Skeletal muscle tissue (tissue), 4 donors: ENCODE data around the gene CEND1. TPM values are rescaled to one million over a fixed set of nuclear protein-coding genes. Genes with fewer than 3 reads are reported as not detected.

Experiments used
- H3K27ac ChIP-seq: one replicate; pipeline ENCODE4 v1.7.0; 2013; ENCODE audit warnings: mild to moderate bottlenecking, low read depth, low read length, inconsistent platforms
- H3K27me3 ChIP-seq, 3 donors: one replicate each; pipeline ENCODE4 v1.7.0; 2013; ENCODE audit warnings: low read length in 3 of 3; ENCODE audit not compliant: control insufficient read depth in 3 of 3, insufficient read depth in 3 of 3
- H3K36me3 ChIP-seq, 3 donors: one replicate each; pipeline ENCODE4 v1.7.0; 2013; ENCODE audit warnings: low read length in 3 of 3; ENCODE audit not compliant: control insufficient read depth in 3 of 3, insufficient read depth in 3 of 3
- H3K4me1 ChIP-seq, 3 donors: one replicate each; pipeline ENCODE4 v1.7.0; 2013; ENCODE audit warnings: low read length in 3 of 3, mild to moderate bottlenecking in 3 of 3; ENCODE audit not compliant: control insufficient read depth in 3 of 3, insufficient read depth in 3 of 3
- H3K4me3 ChIP-seq, 3 donors: one replicate each; pipeline ENCODE4 v1.7.0; 2013; ENCODE audit warnings: low read length in 3 of 3
- H3K9ac ChIP-seq, 3 donors: one replicate each; pipeline ENCODE4 v1.7.0; 2013; ENCODE audit warnings: low read length in 3 of 3, mild to moderate bottlenecking in 3 of 3, moderate library complexity in 2 of 3, low read depth in 1 of 3
- H3K9me3 ChIP-seq, 3 donors: one replicate each; pipeline ENCODE4 v1.7.0; 2013; ENCODE audit warnings: low read length in 3 of 3; ENCODE audit not compliant: control insufficient read depth in 3 of 3
- total RNA-seq: library from RNA; depleted of rRNA; stranded (reverse); fragments of >200 nt; gene quantifications from one replicate; pipeline ENCODE4 v1.2.3, GENCODE V29; 2014
- donor health status: Osteomylitis.

The CEND1 gene
- total RNA-seq, 1 donor from 2014 or later: not detected

GRCh38 chr11:771617-772204 is 18.2 kb downstream of the CEND1 start:
- Histone ChIP-seq H3K9ac (no peak overlapping the region), H3K36me3 (peaks cover 17 to 34% (median 27%) of the 10 kb centered on the region in 3 donors)

GRCh38 chr11:770642-771616 is 19.0 kb downstream of the CEND1 start:
- H3K4me3 ChIP-seq: no peak overlapping the region
- H3K9ac ChIP-seq: no peak overlapping the region
- H3K27ac ChIP-seq: no peak overlapping the region
- H3K4me1 ChIP-seq: peaks cover 6 to 13% (median 8%) of the 10 kb centered on the region in 3 donors
- peaks cover 25 to 40% (median 32%) of the 10 kb centered on the region in 3 donors for H3K36me3 ChIP-seq
- no peaks in the 10 kb centered on the region for H3K27me3 ChIP-seq
- H3K9me3 ChIP-seq: no peaks in the 10 kb centered on the region

More at GRCh38 chr11:771617-772204, 18.2 kb downstream of the CEND1 start:
- no peak overlapping the region for H3K27ac ChIP-seq
- H3K27me3 ChIP-seq: no peaks in the 10 kb centered on the region
- H3K4me3 ChIP-seq: no peak overlapping the region
- no peaks in the 10 kb centered on the region for H3K9me3 ChIP-seq
- peaks cover 14 to 20% (median 15%) of the 10 kb centered on the region in 3 donors for H3K4me1 ChIP-seq

DNA sequence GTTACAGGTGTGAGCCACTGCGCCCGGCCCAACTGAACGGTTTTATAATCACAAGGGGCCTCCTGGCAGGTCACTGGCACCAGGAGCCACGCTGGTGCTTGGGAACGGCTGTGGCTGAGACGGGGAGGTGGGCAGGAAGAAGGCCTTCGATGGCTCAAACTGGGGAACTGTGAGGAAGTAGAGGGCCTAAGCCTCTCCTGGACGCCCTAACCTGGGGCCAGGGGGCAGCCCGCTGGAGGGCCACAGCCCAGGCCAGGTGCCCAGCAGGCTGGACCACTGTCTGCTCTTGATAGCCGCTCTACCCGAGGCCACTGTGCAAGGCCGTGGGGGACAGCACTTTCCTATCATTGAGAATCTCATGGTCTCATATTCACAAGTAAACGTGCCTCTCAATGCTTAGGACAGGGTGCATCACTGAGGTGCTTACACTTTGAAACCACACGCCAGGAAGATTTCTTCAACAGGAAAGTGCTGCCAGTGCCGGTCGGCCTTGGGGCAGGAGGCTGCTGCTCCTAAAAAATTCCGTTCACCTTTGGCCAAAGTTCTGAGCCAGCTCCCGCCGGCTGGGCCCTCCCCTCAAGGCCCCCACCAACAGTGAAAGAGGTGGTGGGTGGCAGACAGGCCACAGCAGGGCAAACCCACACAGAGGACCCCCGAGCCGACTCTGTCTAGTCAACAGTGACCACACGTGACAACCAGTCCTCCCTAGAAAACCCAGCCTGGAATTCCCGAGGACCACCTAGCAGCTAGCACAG is 19.8 kb downstream of the CEND1 start:
- Histone ChIP-seq H3K9ac (no peak overlapping the region), H3K27me3 (no peaks in the 10 kb centered on the region), H3K9me3 (no peaks in the 10 kb centered on the region), H3K36me3 (peaks cover 28 to 41% (median 37%) of the 10 kb centered on the region in 3 donors), H3K27ac (no peak overlapping the region), H3K4me1 (peaks cover 2 to 7% (median 2%) of the 10 kb centered on the region in 3 donors), H3K4me3 (no peak overlapping the region)

DNA sequence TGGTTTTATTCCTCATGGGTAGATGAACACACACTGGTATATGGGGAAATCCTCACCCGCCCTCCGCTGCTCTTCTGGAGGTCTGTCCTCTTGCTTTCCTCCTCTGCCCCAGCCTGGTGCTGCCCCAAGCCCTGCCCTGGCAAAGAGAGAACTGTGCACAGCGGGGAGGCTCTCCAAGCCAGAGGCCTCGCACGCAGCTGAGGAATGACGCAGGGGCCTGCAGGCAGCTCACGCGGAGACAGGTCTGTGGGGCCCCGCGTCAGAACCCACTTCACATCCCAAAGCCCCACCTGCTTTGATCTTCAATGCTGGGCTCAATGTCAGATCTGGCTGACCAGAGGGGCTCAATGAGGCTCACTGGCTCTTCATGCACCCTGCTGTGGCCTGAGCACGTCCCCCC is 22.7 kb downstream of the CEND1 start:
- Histone ChIP-seq H3K4me3 (no peak overlapping the region), H3K9ac (no peak overlapping the region), H3K9me3 (no peaks in the 10 kb centered on the region), H3K27ac (no peak overlapping the region), H3K36me3 (peaks cover 48 to 58% (median 50%) of the 10 kb centered on the region in 3 donors), H3K4me1 (peaks cover 0 to 5% (median 0%) of the 10 kb centered on the region in 3 donors), H3K27me3 (no peaks in the 10 kb centered on the region)

DNA sequence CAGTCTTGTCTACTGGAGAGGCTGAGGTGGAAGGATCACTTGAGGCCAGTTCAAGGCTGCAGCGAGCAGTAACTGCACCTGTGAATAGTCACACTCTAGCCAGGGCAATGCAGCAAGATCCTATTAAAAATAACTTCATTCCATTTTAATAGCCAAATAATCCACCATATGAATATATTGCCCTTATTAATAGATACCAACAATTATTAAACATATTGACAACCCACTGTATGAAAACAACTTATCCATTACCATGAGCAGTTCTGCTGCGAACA is 23.0 kb downstream of the CEND1 start:
- Histone ChIP-seq H3K4me3 (no peak overlapping the region), H3K36me3 (peaks cover 48 to 62% (median 50%) of the 10 kb centered on the region in 3 donors), H3K9me3 (no peaks in the 10 kb centered on the region), H3K9ac (no peak overlapping the region), H3K27ac (no peak overlapping the region), H3K4me1 (peaks cover 0 to 5% (median 0%) of the 10 kb centered on the region in 3 donors), H3K27me3 (no peaks in the 10 kb centered on the region)

GRCh38 chr11:766106-766935 is 23.6 kb downstream of the CEND1 start:
- peaks cover 48 to 65% (median 52%) of the 10 kb centered on the region in 3 donors for H3K36me3 ChIP-seq
- no peak overlapping the region for H3K4me3 ChIP-seq
- H3K9me3 ChIP-seq: no peaks in the 10 kb centered on the region
- H3K9ac ChIP-seq: no peak overlapping the region
- H3K4me1 ChIP-seq: peaks cover 0 to 5% (median 0%) of the 10 kb centered on the region in 3 donors
- H3K27ac ChIP-seq: no peak overlapping the region
- H3K27me3 ChIP-seq: no peaks in the 10 kb centered on the region

DNA sequence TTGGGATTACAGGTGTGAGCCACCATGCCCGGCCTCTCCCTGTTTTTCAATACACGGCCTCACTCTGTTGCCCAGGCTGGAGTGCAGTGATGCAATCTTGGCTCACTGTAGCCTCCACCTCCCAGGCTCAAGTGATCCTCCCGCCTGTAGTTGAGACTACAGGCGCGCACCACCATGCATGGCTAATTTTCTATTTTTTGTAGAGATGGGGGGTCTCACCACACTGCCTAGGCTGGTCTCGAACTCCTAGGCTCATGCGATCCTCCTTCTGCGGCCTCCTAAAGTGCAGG is 24.1 kb downstream of the CEND1 start:
- no peak overlapping the region for H3K27ac ChIP-seq
- peaks cover 44 to 64% (median 51%) of the 10 kb centered on the region in 3 donors for H3K36me3 ChIP-seq
- no peaks in the 10 kb centered on the region for H3K9me3 ChIP-seq
- no peak overlapping the region for H3K9ac ChIP-seq
- no peak overlapping the region for H3K4me3 ChIP-seq
- H3K27me3 ChIP-seq: no peaks in the 10 kb centered on the region
- H3K4me1 ChIP-seq: peaks cover 0 to 5% (median 0%) of the 10 kb centered on the region in 3 donors

DNA sequence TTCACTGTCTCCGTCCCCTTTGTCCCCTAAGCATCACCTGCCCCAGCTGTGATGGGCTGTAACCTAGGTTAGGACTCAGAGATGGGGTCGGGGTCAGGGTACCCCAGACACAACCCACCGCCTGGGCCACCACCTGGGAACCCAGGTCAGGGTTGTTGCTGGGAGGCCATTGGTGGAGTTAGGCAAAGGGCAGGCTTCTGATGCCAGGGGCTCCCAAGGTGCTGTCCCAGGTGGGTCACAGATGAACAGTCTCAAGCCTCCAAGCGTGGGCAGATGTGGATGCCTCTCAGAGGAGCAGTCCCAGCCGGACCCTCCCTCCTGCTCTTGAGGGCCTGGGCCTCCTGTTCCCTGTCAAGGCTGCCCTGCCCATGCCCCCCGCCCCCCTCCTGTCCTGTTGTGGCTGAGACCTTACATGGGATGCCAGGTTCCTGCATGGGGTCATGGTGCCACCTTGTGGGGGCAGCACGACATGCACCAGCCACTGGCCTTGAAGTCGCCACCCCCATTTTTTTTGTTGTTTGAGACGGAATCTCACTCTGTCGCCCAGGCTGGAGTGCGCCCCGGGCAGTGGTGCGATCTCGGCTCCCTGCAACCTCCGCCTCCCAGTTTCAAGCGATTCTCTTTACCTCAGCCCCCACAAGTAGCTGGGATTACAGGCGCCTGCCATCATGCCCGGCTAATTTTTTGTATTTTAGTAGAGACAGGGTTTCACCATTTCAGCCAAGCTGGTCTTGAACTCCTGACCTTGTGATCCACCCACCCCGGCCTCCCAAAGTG is 24.7 kb downstream of the CEND1 start:
- Histone ChIP-seq H3K9me3 (no peaks in the 10 kb centered on the region), H3K36me3 (peaks cover 41 to 61% (median 50%) of the 10 kb centered on the region in 3 donors), H3K27me3 (no peaks in the 10 kb centered on the region), H3K27ac (no peak overlapping the region), H3K9ac (no peak overlapping the region), H3K4me3 (no peak overlapping the region), H3K4me1 (peaks cover 0 to 5% (median 0%) of the 10 kb centered on the region in 3 donors)
